H9 (cell line): Measurements from ENCODE around the gene MYO10. TPM values are rescaled to one million over a fixed set of nuclear protein-coding genes. Genes with fewer than 3 reads are reported as not detected.

ENCODE experiments used
- DNase-seq: peaks from one replicate; pipeline ENCODE4 v3.0.0-alpha.2; 2017
- H2AFZ ChIP-seq: one replicate; pipeline ENCODE4 v1.6.1; 2013; ENCODE audit warnings: mild to moderate bottlenecking, low read length, control low read depth, moderate library complexity
- H2AK5ac ChIP-seq: 2 replicates; pipeline ENCODE4 v1.6.1; 2013; ENCODE audit warnings: low read length, control low read depth, mixed read lengths; ENCODE audit not compliant: insufficient read length
- H2BK120ac ChIP-seq: one replicate; pipeline ENCODE4 v1.6.1; 2013; ENCODE audit warnings: low read depth, mild to moderate bottlenecking, low read length, control low read depth, inconsistent platforms; ENCODE audit not compliant: poor library complexity, severe bottlenecking
- H2BK12ac ChIP-seq: 2 replicates; pipeline ENCODE4 v1.6.1; 2013; ENCODE audit warnings: low read length, control low read depth, mixed read lengths, low read depth; ENCODE audit not compliant: insufficient read length
- H2BK15ac ChIP-seq: 2 replicates; pipeline ENCODE4 v1.6.1; 2013; ENCODE audit warnings: low read depth, low read length, control low read depth
- H2BK20ac ChIP-seq: one replicate; pipeline ENCODE4 v1.6.1; 2013; ENCODE audit warnings: low read depth, mild to moderate bottlenecking, low read length, control low read depth, inconsistent platforms; ENCODE audit not compliant: poor library complexity, severe bottlenecking
- H2BK5ac ChIP-seq: 2 replicates; pipeline ENCODE4 v1.6.1; 2013; ENCODE audit warnings: low read length, control low read depth, mixed read lengths; ENCODE audit not compliant: insufficient read length
- H3K14ac ChIP-seq: 2 replicates; pipeline ENCODE4 v1.6.1; 2013; ENCODE audit warnings: low read length, control low read depth; ENCODE audit not compliant: insufficient read depth
- H3K18ac ChIP-seq: 2 replicates; pipeline ENCODE4 v1.6.1; 2013; ENCODE audit warnings: low read depth, mild to moderate bottlenecking, mixed read lengths, low read length, control low read depth; ENCODE audit not compliant: insufficient read length
- H3K23ac ChIP-seq: 2 replicates; pipeline ENCODE4 v1.6.1; 2013; ENCODE audit warnings: low read length, control low read depth, mixed read lengths, low read depth; ENCODE audit not compliant: insufficient read length
- H3K23me2 ChIP-seq: 2 replicates; pipeline ENCODE4 v1.6.1; 2013; ENCODE audit warnings: low read depth, mild to moderate bottlenecking, mixed read lengths, low read length, control low read depth; ENCODE audit not compliant: insufficient read length, poor library complexity, severe bottlenecking
- H3K27ac ChIP-seq: 2 replicates; pipeline ENCODE4 v1.5.1; 2013; ENCODE audit warnings: low read length, control low read depth, mixed read lengths, low read depth; ENCODE audit not compliant: insufficient read length
- H3K27me3 ChIP-seq: 2 replicates; pipeline ENCODE4 v1.6.1; 2013; ENCODE audit warnings: low read length, control low read depth, inconsistent platforms; ENCODE audit not compliant: insufficient read depth
- H3K4ac ChIP-seq: 2 replicates; pipeline ENCODE4 v1.6.1; 2013; ENCODE audit warnings: low read depth, mild to moderate bottlenecking, control low read depth, inconsistent platforms, low read length, moderate library complexity
- H3K4me1 ChIP-seq: 2 replicates; pipeline ENCODE4 v1.6.1; 2013; ENCODE audit warnings: low read length, control low read depth, inconsistent platforms; ENCODE audit not compliant: insufficient read depth
- H3K4me2 ChIP-seq: 2 replicates; pipeline ENCODE4 v1.6.1; 2013; ENCODE audit warnings: low read length, control low read depth, mixed read lengths; ENCODE audit not compliant: insufficient read length, insufficient read depth
- H3K56ac ChIP-seq: 2 replicates; pipeline ENCODE4 v1.6.1; 2013; ENCODE audit warnings: low read depth, mild to moderate bottlenecking, mixed read lengths, low read length, control low read depth; ENCODE audit not compliant: insufficient read length
- H3K79me1 ChIP-seq: 2 replicates; pipeline ENCODE4 v1.6.1; 2013; ENCODE audit warnings: low read depth, mild to moderate bottlenecking, moderate library complexity, low read length, control low read depth, inconsistent platforms; ENCODE audit not compliant: insufficient read depth, poor library complexity, severe bottlenecking
- H3K79me2 ChIP-seq: 2 replicates; pipeline ENCODE4 v1.6.1; 2013; ENCODE audit warnings: low read length, control low read depth, inconsistent platforms; ENCODE audit not compliant: insufficient read depth
- H3K9ac ChIP-seq: 2 replicates; pipeline ENCODE4 v1.6.1; 2013; ENCODE audit warnings: low read length, control low read depth, mixed read lengths; ENCODE audit not compliant: insufficient read length; ENCODE audit errors: extremely low read depth
- H3K9me3 ChIP-seq: one replicate; pipeline ENCODE4 v1.6.1; 2013; ENCODE audit warnings: low read depth, low read length, inconsistent platforms; ENCODE audit not compliant: control insufficient read depth
- H3T11ph ChIP-seq: one replicate; pipeline ENCODE4 v1.6.1; 2013; ENCODE audit warnings: mild to moderate bottlenecking, low read length, control low read depth, inconsistent platforms
- H4K20me1 ChIP-seq: one replicate; pipeline ENCODE4 v1.6.1; 2013; ENCODE audit not compliant: control insufficient read depth, insufficient read length, insufficient read depth
- H4K5ac ChIP-seq: 2 replicates; pipeline ENCODE4 v1.6.1; 2013; ENCODE audit warnings: low read depth, mild to moderate bottlenecking, mixed read lengths, low read length, control low read depth; ENCODE audit not compliant: insufficient read length
- H4K8ac ChIP-seq: replicated peaks from 2 replicates; pipeline ENCODE4 v1.6.1; 2013; ENCODE audit warnings: low read length, control low read depth, mixed read lengths, low read depth; ENCODE audit not compliant: insufficient read length
- H4K91ac ChIP-seq: 2 replicates; pipeline ENCODE4 v1.6.1; 2013; ENCODE audit warnings: low read depth, mild to moderate bottlenecking, moderate library complexity, mixed read lengths, low read length, control low read depth; ENCODE audit not compliant: insufficient read length
- H3K27ac Mint-ChIP-seq, 3 experiments: 2 replicates in 2 of 3; 3 replicates in 1 of 3; pipeline ENCODE4 v1.8.0; 2020 to 2021; ENCODE audit warnings: mixed read lengths in 3 of 3, mild to moderate bottlenecking in 1 of 3, moderate library complexity in 1 of 3
- H3K27me3 Mint-ChIP-seq: 2 replicates; pipeline ENCODE4 v1.8.0; 2021; ENCODE audit warnings: low read depth, mild to moderate bottlenecking, moderate library complexity, mixed read lengths
- H3K36me3 Mint-ChIP-seq, 3 experiments: 2 replicates in 2 of 3; 3 replicates in 1 of 3; pipeline ENCODE4 v1.8.0; 2020 to 2021; ENCODE audit warnings: low read depth in 3 of 3, mixed read lengths in 3 of 3; ENCODE audit not compliant: insufficient read depth in 1 of 3
- H3K4me1 Mint-ChIP-seq, 2 experiments: 2 replicates each; pipeline ENCODE4 v1.8.0; 2020; ENCODE audit warnings: mixed read lengths in 2 of 2
- H3K4me3 Mint-ChIP-seq, 2 experiments: 2 replicates in 1 of 2; 3 replicates in 1 of 2; pipeline ENCODE4 v1.8.0; 2020 to 2021; ENCODE audit warnings: mild to moderate bottlenecking in 2 of 2, mixed read lengths in 2 of 2, moderate library complexity in 1 of 2
- H3K9me3 Mint-ChIP-seq, 2 experiments: 2 replicates in 1 of 2; 3 replicates in 1 of 2; pipeline ENCODE4 v1.8.0; 2020; ENCODE audit warnings: mild to moderate bottlenecking in 2 of 2, mixed read lengths in 2 of 2, moderate library complexity in 1 of 2
- WGBS: extraction: QIAGEN DNeasy Blood & Tissue Kit; methylation state at CpG from one replicate; pipeline ENCODE4 v1.1.7; 2013; ENCODE audit warnings: missing lambda C conversion rate, low lambda C conversion rate, mixed read lengths; ENCODE audit not compliant: insufficient read length; ENCODE audit errors: extremely low coverage; 5-methylcytosine and 5-hydroxymethylcytosine counted together
- total RNA-seq: library from RNA; stranded (reverse); gene quantifications from 2 replicates; pipeline ENCODE4 v1.2.1, GENCODE V29; 2021
- TF ChIP-seq, protein P1 (sequence below): fragments of 200-600 bp; sonication (generic); conservative IDR thresholded peaks from 3 replicates; pipeline ENCODE4 v1.8.0; 2021; ENCODE audit warnings: antibody characterized with exemption, mild to moderate bottlenecking

The MYO10 gene
- total RNA-seq, 1 experiment from 2014 or later: 127 TPM

DNA sequence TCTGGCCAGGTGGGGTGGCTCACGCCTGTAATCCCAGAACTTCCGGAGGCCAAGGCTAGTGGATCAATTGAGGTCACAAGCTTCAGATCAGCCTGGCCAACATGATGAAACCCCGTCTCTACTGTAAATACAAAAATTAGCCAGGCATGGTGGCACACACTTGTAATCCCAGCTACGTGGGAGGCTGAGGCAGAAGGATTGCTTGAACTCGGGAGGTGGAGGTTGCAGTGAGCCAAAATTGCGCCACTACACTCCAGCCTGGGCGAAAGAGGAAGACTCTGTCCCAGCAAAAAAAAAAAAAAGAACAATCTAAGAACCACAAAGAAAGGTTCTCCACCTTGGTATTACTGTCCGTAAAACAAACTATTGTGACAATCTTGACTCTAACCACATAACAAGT, 9.7 kb downstream of the MYO10 start:
- Histone ChIP-seq H2AK5ac (no peak overlapping the region), H2AFZ (no peak overlapping the region), H4K8ac (no peak overlapping the region), H4K91ac (no peak overlapping the region), H4K20me1 (no peaks in the 10 kb centered on the region), H2BK120ac (no peak overlapping the region), H2BK15ac (no peak overlapping the region), H3K27me3 (no peaks in the 10 kb centered on the region), H2BK5ac (no peak overlapping the region), H3K9me3 (no peaks in the 10 kb centered on the region), H2BK20ac (no peak overlapping the region), H3K56ac (no peak overlapping the region), H3K14ac (no peak overlapping the region), H3K23me2 (no peaks in the 10 kb centered on the region), H3K79me1 (peaks cover 4% of the 10 kb centered on the region), H3T11ph (no peak overlapping the region), H3K23ac (no peak overlapping the region), H4K5ac (no peak overlapping the region), H3K79me2 (peaks cover 8% of the 10 kb centered on the region), H2BK12ac (no peak overlapping the region), H3K18ac (no peak overlapping the region), H3K4me1 (peaks cover 4% of the 10 kb centered on the region; the same call in 1 of the 2 replicates), H3K4ac (no peak overlapping the region), H3K4me2 (no peak overlapping the region), H3K9ac (no peak overlapping the region), H3K27ac (no peak overlapping the region)
- TF ChIP-seq, protein P1, sequence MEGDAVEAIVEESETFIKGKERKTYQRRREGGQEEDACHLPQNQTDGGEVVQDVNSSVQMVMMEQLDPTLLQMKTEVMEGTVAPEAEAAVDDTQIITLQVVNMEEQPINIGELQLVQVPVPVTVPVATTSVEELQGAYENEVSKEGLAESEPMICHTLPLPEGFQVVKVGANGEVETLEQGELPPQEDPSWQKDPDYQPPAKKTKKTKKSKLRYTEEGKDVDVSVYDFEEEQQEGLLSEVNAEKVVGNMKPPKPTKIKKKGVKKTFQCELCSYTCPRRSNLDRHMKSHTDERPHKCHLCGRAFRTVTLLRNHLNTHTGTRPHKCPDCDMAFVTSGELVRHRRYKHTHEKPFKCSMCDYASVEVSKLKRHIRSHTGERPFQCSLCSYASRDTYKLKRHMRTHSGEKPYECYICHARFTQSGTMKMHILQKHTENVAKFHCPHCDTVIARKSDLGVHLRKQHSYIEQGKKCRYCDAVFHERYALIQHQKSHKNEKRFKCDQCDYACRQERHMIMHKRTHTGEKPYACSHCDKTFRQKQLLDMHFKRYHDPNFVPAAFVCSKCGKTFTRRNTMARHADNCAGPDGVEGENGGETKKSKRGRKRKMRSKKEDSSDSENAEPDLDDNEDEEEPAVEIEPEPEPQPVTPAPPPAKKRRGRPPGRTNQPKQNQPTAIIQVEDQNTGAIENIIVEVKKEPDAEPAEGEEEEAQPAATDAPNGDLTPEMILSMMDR: no peak
- no CpG with 5 or more reads among the region's 8 CpGs for WGBS
- DNase-seq: no peak
- Mint-ChIP-seq H3K27ac (peak overlapping the region in 1 of 3 experiments; percentile 52; a peak in 1 of 7 replicates), H3K4me3 (no peak overlapping the region), H3K9me3 (peaks cover 0 to 3% of the 10 kb centered on the region in 2 experiments; a peak in 1 of 5 replicates), H3K27me3 (peaks cover 2% of the 10 kb centered on the region; the same call in 1 of the 2 replicates), H3K4me1 (peaks cover 14 to 15% of the 10 kb centered on the region in 2 experiments), H3K36me3 (peaks cover 2 to 7% (median 2%) of the 10 kb centered on the region in 3 experiments; a peak in 6 of 7 replicates)
